Measurements from ENCODE around the gene CYP4B1.

GRCh38 chr1:46804027-46804889 lies 5.4 kb downstream of the CYP4B1 start:
- TF ChIP-seq ATF3 (IDR thresholded peaks at IDR 0.05) (no peak), CTCF (IDR thresholded peaks at IDR 0.05; ENCODE audit: low read depth, low read length, missing input control) (no peak), REST (IDR thresholded peaks at IDR 0.05) (no peak), YY1 (IDR thresholded peaks at IDR 0.05) (no peak), ZBTB33 (IDR thresholded peaks at IDR 0.05) (no peak), TAF1 (conservative IDR thresholded peaks at IDR 0.05) (no peak), HNF4G (IDR thresholded peaks at IDR 0.05) (no peak)

Measured in liver (tissue), 3 donors.